HepG2 (cell line): ENCODE measurements around the gene PEX11G.

Source experiments
- SCMH1 ChIP-seq: sonication (generic); formaldehyde crosslinking; IDR thresholded peaks from 2 replicates; pipeline ENCODE4 v1.9.0; 2021; ENCODE audit warnings: missing genetic modification reagents, mild to moderate bottlenecking, borderline replicate concordance
- SKIL ChIP-seq: sonication (generic); formaldehyde crosslinking; IDR thresholded peaks from 2 replicates; pipeline ENCODE4 v1.8.0; 2022; ENCODE audit warnings: missing genetic modification reagents, mild to moderate bottlenecking, moderate library complexity, borderline replicate concordance
- ZNF773 ChIP-seq: sonication (generic); formaldehyde crosslinking; IDR thresholded peaks from 2 replicates; pipeline ENCODE4 v1.4.0; 2020; ENCODE audit warnings: missing genetic modification reagents, borderline replicate concordance

- TF ChIP-seq ZNF773 (CRISPR knock-in tag) (no peak), SCMH1 (no peak), SKIL (CRISPR knock-in tag) (no peak)
These were observed 44.5 kb upstream of the PEX11G start for GRCh38 chr19:7533281-7533885.
